GM21529 (cell line): ENCODE data around the gene UBXN11.

Experiments
- ATAC-seq: cut with Tn5 transposase; IDR thresholded peaks from one replicate; pipeline ENCODE4 v1.9.1; 2021; ENCODE audit not compliant: unreplicated experiment

UBXN11 gene

DNA sequence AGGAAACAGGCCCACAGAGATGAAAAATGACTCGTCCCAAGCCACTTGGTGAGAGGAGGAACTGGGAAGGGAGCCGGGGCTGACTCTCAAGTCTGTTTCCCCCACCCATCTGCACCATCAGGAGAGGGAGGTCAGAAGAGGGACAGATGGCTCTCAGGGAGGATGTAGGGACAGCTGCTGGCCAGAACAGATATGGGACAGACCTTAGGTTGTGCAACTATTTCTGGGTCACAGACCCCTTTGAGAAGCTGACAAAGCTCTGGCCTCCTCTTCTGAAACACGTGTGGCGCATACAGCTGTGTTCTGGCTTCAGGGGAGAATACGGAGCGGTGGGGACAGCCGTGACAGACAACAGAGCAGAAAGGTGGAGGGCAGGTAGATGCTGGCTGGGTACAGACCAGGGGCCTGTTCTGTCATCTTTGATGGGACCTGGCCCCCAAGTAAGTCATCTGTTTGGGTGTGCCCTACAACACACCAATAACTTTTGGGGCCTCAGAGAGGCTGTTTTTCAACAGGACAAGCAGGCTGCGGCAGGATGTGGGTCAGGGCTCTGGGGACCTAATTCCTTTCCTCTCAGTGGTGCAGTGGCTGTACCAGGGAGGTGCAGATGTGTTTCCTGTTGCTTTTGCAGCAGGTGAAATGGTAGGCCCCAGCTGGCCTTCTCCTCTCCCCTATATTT lies 19.3 kb downstream of the UBXN11 start:
- ATAC-seq, result peak; percentile 43

GRCh38 chr1:26286064-26286416 lies 20.4 kb downstream of the UBXN11 start:
- ATAC-seq, result no peak

DNA sequence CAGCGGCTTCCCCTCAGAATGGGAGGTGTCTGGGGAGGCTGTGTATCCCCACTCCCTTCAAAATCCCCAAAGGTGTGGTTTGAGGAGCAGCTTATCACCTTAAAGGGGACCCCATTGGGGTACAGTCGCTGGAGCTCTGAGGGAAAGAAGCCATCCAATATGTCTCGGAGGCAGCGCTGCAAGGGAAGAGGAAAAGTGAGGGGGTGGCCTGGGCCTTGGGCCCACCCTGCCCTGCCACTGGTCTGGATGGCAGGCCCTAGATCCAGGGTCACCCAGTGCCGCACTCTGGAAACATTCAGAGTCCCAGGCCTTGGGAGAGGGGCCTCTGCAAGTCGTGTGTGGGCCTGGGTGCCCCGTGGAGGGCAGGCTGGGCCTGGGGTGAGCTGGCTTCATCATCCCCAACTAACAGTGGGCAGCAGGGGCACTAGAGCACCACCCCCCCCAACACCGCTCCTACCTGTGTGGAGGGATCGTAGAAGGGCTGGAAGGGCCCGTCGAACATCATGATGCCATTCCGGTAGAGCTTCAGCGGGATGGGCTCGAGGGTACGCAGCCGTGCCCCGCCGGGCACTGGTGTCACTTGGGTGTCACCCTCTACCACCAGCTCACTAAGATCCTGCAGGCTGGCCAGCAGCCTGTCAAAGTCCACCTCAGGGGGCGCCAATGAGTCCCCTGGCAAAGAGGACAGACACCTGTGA lies 20.9 kb downstream of the UBXN11 start:
- ATAC-seq, result no peak

- ATAC-seq, result no peak
These were observed 21.7 kb downstream of the UBXN11 start for GRCh38 chr1:26284597-26285347.

- ATAC-seq, result no peak
These were observed 22.4 kb downstream of the UBXN11 start for GRCh38 chr1:26283871-26284596.

- ATAC-seq, result no peak
These were observed 23.1 kb downstream of the UBXN11 start for GRCh38 chr1:26283279-26283853.

DNA sequence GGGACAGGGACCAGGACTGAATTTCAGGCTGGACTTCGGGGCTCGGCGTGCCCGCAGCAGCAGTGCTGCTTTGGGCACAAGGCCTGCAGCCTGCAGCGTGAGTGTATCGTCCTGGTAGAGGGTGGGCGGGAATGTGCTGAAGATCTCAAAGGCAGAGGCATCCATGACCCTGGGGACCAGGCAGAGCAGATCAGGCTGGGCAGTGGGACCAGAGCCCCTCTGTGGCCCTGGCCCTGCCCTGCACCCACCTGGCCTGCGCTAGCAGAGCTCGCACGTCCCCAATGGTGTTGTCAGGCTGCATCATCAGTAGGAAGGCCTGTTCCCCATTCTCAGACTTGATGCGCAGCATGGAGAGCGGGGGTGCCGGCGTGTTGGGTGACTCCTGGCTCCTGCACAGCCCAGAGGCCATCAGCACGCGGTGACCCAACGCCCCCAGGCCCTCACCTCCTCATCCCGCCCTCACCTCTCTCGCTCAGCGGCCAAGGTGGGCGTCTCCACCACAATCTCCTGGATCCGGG lies 24.0 kb downstream of the UBXN11 start:
- no peak for ATAC-seq

- ATAC-seq, result no peak
These were observed 24.5 kb downstream of the UBXN11 start for GRCh38 chr1:26281971-26282370.

DNA sequence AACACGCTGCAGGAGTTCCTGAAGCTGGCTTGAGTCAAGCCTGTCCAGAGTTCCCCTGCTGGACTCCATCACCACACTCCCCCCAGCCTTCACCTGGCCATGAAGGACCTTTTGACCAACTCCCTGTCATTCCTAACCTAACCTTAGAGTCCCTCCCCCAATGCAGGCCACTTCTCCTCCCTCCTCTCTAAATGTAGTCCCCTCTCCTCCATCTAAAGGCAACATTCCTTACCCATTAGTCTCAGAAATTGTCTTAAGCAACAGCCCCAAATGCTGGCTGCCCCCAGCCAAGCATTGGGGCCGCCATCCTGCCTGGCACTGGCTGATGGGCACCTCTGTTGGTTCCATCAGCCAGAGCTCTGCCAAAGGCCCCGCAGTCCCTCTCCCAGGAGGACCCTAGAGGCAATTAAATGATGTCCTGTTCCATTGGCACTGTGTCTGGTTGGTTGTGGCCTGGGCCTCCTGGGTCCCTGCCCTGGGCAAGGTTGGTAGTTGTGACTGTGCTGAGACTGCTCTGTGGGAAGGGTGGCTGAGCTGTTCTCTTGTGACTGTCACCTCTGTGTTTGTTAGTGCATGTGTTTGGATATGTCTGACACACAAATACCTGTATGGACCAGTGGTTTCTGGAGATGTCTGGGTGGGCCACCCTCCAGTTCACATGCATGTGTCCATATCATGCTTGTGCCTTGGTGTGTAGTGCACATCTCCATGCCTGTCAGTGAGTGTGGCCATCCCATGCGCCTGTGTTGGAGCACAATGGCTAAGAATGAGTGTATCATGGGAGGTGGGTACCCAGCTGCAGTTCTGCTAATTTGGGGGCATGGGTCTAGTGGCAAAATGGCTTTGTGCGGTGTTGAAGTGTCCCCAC lies 25.1 kb downstream of the UBXN11 start:
- no peak for ATAC-seq

GRCh38 chr1:26280333-26281042 lies 25.9 kb downstream of the UBXN11 start:
- no peak for ATAC-seq

DNA sequence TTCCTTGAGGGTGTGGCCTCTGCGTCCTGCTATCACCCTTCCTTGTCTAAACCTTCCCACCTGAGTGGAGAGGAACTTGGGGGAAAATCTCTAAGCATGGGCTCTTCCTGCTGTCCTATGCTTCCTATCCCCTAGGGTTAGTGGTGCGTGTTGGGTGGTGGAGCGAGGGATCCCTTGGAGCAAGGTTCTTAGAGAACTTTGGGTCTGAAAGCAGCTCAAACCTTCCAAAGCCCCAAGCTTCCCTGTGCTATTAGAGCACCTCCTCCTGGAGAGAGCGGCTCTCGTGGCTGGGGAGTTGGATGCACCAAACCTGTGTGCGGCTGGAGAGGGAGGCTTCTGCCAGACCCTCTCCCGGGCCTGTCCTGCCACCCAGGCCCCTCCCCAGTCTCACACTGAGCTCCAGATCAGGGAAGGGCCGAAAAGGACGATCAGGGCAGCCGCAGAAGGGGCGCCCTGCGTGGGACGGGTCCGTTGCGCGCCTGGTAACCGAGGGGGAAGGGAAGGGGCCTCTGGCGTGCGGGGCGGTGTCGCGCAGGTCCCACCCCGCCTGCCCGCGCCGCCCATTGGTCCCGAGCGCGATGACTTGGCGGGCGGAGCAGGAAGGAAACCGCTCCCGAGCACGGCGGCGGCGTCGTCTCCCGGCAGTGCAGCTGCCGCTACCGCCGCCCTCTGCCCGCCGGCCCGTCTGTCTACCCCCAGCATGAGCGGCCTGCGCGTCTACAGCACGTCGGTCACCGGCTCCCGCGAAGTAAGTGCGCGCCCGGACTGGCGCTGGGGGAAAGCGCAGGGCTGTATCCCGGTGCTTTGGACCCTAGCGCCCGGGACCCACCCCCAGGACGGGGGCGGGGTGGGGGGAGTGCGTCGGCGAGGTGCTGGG lies 26.7 kb downstream of the UBXN11 start, which contains the start of gene SH3BGRL3:
Gene SH3BGRL3, plus strand, starts transcription at position 631 of the 877 bp plus-strand sequence. Its CDS starts 70 bp downstream, at position 701.
- ATAC-seq, result peak; percentile 60

DNA sequence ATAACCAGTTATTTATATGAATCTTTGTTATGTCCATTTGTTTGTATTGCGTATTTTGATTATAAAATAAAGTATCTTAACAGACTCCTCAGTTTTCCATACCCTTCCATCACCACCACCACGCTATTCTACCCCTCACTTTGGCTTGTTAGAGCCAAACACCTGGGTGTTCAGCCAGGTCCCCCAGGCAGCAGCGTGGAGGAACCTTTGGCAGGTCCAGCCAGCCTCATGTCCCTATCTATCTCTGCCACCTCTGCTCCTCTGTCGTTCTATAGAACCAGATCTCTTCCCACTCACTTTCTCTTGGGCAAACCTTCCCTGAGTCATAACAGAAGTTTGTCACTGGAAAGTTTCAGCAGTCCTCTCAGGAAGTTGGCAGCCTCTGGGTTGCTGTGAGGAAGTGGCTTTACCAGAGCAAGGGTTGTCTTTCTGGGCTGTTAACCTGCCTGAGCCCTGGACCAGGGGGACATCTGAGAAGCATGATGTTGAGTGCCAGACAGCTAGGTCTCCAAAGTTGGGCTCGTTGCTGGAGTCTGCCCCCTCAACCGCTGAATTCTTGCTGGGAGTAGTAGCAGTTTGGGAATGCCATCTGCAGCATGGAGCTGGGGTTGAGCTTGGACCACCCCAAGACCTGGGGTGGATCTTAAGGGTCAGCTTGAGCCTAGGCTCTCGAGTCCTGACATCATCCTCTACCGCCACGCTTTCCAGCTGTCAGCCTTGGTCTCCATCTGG lies 27.5 kb downstream of the UBXN11 start:
- ATAC-seq, result no peak

GRCh38 chr1:26278303-26278702 lies 28.1 kb downstream of the UBXN11 start:
- no peak for ATAC-seq

DNA sequence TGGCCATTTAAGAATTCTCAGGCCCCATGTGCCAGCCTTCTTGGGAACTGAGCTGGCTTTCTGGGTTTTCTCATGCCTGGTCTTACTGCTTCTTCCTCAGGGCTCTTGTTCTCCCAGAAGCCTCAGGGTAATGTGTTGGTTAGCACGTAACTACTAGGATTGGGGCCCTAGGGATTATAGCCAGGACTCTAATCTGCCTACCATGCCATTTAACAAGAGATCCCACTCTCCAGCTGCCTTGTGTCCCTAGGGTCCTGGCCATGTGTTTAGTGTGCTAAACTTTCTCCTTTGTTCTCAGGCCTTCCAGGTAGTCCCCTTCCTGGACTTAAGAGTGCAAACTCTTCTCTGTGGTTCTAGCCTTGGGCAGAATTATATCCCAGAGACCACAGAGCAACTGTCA lies 28.7 kb downstream of the UBXN11 start:
- no peak for ATAC-seq

DNA sequence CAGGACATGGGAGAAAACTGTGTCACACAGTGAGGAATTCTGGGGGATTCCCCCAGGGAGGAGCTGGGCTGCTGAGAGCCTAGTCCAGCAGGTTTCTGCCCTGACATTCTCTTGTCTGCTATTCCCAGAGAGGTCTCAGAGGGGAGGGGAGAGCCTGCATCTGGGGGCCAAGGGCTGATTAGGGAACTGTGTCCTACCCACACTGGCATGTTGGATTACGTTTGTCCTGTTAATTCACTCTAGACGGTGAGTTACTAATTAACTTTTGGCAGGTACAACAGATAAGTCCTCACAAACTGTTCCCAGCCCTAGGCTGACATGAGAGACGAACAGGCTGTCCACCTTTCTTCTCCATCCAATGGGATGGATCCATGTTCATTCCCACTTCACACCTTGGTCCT lies 29.2 kb downstream of the UBXN11 start:
- no peak for ATAC-seq

DNA sequence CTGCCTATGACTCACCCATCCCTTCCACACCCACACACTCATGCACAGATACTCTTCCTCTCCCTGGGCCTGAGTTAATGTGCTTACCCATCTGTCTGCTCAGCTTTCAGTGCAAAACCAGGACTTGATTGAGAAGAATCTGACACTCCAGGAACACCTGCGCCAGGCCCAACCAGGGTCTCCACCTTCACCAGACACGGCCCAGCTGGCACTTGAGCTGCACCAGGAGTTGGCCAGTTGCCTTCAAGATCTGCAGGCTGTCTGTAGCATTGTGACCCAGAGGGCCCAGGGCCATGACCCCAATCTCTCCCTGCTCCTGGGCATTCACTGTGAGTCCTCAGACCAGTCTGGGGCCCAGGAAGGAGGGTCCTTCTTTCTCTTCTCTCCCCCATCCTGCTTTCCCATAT lies 30.0 kb downstream of the UBXN11 start:
- no peak for ATAC-seq

DNA sequence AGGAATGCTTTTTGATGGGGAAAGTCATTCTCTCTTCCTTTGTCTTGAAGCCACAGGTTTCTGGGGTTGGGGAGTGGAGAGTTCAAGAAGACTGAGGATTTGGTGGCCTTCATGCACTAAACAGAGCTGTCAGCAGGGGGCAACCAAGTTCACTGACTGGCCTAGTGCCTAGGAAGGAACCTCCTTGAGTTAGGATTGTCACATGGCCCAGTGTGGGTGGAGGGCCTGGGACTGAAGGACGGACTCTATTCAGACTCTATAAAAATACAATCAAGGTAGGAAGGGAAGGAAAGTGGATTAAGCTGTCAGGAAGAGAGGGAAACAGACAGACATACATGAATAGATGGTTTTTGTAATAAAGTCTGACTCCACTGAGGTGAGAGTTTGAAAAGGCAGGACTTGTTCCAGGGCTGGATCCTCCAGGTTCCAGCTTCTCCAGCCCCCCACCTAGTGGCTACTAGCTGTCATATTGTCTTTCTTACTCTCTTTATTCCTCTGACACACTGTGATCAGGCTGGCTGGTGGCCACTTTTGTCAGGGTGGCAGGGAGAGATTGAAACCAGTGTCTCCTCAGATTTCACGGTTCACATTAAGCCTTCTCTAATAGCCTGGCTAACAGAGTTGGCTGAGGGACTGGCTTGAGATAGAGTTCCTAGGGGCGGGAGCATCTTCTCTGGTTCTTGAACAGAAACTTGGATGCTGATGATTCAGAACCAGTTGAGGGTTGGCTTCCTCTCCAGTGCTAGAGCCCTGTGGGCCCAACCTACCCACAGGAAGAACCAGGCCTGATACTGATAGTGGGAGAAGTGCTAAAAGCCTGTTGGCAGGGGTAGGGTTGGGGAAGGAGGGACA lies 30.6 kb downstream of the UBXN11 start:
- ATAC-seq, result peak; percentile 38
